Measurements from ENCODE around the gene PRPF18.

The PRPF18 gene

DNA sequence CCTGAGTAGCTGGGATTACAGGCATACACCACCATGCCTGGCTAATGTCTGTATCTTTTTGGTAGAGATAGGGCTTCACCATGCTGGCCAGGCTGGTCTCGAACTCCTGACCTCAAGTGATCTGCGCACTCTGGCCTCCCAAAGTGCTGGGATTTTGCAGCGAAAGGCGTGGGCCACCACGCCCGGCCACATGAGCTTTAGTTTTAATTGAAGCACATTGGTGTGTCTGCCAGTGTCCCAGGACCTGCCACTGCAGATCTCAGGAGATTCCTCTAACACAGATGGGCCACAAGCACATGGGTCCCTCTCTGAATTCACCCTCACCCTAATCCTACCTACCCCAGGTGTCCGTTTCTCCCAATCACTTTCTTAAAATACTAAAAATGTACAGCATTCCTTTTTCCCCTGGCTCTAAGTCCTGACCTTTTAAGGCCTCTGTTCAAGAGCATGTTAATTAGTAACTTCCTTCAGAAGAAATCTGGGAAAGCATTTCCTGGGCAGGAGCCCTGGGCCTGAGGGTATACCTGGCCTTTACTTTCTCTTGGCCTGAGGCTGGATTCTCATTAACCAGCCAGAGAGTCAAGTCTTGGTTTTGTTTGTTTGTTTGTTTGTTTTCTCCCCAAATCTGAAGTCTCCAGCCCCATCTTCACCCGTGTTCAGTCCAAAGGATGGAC, 82.6 kb downstream of the PRPF18 start:
- DNase-seq (ENCODE audit: low spot score) = no peak

GRCh38 chr10:13669901-13670300, 83.1 kb downstream of the PRPF18 start:
- no peak for DNase-seq (ENCODE audit: low spot score)

- DNase-seq (ENCODE audit: low spot score) = no peak
Observed at GRCh38 chr10:13670311-13670710, 83.5 kb downstream of the PRPF18 start.

- no peak for DNase-seq (ENCODE audit: low spot score)
Observed at GRCh38 chr10:13671904-13672303, 85.1 kb downstream of the PRPF18 start.

GRCh38 chr10:13672548-13672947, 85.8 kb downstream of the PRPF18 start:
- no peak for DNase-seq (ENCODE audit: low spot score)

GRCh38 chr10:13673156-13673555, 86.4 kb downstream of the PRPF18 start:
- DNase-seq (ENCODE audit: low spot score) = no peak

- no peak for DNase-seq (ENCODE audit: low spot score)
Observed at GRCh38 chr10:13674645-13675588, 88.2 kb downstream of the PRPF18 start.

GRCh38 chr10:13678101-13678843, 91.5 kb downstream of the PRPF18 start:
- no peak for DNase-seq (ENCODE audit: low spot score)
